NCI-H1092 treated with DMSO at 0.1 percent for 48 hours (cell line): ENCODE data around the gene GMPPA.

Experiments
- DNase-seq: peaks from one replicate; lab custom pipeline; 2025; lab: John Stamatoyannopoulos, UW

Gene GMPPA

DNA sequence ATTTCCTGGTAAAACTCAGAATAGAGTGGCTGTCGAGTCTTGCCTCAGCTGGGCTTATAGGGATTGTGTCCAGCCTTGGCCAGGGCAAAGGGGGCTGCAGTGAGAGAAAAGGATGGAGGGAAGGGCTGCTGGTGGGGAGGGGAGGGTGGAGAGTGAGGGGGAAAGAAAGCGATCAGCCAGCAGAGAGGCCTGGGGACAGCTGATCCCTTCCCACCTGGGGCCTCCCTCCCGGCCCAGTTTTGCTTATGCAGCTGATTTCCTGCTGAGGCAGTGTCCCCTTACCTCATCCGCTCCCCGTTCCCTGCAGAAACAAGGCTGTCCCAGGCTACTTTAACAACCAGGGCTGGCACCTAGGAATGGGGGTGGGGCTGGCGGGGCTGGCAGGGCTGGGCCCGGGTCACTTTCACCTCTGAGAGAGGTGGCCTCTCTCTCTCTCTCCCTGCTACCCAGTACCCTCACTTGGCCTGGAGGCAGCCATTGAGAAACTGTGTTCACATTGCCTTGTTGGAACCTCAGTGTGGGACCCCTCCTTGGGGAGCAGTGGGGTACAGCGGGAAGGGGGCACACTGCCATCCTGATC lies 12.2 kb upstream of the GMPPA start:
- no peak for DNase-seq

DNA sequence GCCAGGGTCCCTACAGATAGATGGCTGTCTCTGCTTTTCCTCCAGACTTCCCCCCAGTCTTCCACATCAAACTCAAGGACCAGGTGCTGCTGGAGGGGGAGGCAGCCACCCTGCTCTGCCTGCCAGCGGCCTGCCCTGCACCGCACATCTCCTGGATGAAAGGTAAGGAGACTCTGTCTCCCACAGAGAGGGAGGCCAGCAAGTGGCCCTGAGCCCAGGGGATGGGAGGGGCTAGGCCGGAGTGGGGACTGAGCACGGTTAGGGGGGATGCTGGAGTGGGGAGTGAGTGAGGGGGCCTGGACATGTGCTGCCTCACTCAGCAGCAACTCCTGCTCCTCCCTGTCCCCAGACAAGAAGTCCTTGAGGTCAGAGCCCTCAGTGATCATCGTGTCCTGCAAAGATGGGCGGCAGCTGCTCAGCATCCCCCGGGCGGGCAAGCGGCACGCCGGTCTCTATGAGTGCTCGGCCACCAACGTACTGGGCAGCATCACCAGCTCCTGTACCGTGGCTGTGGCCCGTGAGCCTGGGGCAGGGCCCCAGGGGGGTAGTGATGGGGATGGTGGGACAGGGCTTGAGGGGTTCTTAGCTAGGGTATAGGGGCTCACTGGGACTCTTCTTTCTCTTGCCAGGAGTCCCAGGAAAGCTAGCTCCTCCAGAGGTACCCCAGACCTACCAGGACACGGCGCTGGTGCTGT lies 10.4 kb upstream of the GMPPA start:
- no peak for DNase-seq

DNA sequence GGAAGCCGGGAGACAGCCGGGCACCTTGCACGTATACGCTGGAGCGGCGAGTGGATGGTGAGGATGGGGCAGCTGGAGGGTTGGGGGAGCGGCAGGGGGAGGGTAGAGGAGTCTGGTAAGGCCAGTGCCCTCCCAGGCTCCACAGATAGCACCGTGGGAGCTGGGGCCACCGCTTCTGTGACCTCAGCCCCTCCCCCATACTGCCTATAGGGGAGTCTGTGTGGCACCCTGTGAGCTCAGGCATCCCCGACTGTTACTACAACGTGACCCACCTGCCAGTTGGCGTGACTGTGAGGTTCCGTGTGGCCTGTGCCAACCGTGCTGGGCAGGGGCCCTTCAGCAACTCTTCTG lies 9.9 kb upstream of the GMPPA start:
- DNase-seq = no peak

- DNase-seq = no peak
Observed at GRCh38 chr2:219489315-219489714, 9.4 kb upstream of the GMPPA start.

GRCh38 chr2:219490186-219490585 lies 8.5 kb upstream of the GMPPA start:
- DNase-seq = no peak

DNA sequence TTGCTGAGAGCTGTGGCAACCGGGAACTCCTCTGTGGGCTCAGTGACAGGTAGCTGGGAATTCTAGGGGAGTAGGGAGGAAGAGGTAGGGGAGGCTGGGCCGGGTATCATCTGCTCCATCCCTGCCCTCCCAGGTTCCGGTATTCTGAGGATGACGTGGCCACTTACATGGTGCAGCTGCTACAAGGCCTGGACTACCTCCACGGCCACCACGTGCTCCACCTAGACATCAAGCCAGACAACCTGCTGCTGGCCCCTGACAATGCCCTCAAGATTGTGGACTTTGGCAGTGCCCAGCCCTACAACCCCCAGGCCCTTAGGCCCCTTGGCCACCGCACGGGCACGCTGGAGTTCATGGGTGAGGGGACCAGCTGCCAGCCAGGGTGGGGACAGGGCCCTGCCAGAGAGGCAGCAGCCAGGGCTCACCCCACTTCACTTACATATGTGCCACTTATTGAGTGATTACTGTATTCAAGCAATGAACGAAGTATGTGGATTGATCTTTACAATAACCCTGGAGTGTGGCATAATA lies 8.0 kb upstream of the GMPPA start:
- DNase-seq = no peak

DNA sequence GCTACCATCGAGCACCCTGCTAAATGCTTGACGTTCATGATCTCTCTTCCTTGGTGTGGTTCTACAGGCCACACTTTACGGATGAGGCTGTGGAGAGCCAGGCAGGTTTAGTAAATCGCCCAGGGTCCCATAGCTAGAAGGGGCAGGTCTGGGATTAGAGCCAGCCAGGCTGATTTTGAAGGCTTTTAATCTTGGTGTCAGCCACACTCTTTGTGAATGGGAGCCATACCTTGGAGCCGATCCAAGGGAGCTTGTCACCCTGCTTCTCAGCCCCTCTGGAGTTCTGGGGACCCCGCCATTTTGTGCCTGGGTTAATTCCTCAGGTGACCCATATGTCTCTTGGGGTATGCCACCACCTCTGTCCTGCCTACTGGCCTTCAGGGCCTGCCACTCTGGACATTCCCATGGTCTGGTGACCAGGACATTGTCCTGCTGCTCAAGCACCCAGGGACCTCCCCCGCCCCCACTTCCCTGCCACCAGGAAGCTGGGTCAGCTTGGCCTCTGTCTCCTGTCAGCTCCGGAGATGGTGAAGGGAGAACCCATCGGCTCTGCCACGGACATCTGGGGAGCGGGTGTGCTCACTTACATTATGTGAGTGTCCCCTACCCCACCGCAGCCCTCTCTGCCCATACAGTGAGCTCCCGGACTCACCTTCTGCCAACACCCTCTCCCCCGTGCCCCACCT lies 7.3 kb upstream of the GMPPA start:
- no peak for DNase-seq

DNA sequence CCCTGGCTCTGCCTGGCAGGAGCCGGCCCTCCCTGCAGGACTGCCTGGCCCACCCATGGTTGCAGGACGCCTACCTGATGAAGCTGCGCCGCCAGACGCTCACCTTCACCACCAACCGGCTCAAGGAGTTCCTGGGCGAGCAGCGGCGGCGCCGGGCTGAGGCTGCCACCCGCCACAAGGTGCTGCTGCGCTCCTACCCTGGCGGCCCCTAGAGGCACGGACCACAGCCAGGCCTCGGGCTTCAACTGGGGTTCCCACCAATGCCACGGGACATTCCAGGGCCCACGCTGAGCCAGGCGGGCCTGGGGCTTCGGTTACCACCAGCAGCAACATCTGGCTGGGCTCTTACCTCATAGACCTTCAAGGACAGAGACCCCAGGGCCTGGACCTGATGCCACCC lies 6.1 kb upstream of the GMPPA start:
- no peak for DNase-seq

DNA sequence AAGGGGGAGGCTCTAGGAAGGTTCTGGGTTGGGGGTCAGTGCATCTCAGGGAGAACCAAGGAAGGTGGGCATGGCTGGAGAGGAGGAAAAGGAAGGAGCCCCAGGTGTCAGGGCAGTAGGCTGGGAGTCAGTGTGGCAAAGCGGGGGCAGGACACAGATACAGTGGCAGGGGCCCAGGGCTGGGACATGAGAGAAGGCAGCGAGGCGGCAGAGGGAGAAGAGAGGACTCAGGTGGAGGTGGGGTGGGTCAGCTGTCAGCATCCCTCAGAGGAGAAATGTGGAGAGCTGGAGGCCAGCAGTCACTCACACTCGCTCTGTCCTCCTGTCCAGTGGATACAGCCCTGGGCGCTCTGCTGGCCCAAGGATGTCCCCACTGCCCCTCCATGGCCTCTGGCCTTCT lies 5.6 kb upstream of the GMPPA start:
- DNase-seq = no peak

- DNase-seq = no peak
Observed at GRCh38 chr2:219494952-219495530, 3.6 kb upstream of the GMPPA start.

DNA sequence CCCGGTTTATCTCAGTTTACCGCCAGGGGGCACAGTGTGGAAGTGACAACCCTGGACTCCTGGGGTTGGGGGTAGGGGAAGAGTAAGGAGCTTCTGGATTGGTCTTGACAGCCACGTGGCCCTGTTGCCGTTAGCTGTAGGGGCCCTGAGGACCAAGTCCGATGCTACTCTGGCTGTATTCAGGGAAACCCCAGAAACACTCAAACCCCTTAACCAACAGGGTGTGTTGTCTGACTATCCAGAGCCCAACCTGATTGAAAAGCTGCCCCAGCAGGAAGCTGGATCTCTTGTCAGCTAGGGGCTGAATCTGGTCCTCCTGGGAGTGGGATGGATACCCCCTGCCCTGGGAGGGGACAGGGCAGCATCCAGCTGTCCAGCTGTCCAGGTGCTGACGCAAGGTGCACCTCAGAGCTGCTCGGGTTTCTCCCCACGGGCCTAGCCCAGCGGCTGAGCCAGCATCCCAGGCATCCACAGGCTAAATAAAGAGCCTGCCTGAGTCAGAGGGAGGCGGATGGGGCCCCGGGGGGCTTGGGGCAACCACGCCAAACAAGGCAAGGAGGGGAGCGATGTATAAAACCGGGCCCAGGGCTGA lies 3.1 kb upstream of the GMPPA start:
- peak; percentile 44 for DNase-seq

- no peak for DNase-seq
Observed at GRCh38 chr2:219496247-219496824, 2.4 kb upstream of the GMPPA start.

- no peak for DNase-seq
Observed at GRCh38 chr2:219496825-219497494, 1.7 kb upstream of the GMPPA start.

DNA sequence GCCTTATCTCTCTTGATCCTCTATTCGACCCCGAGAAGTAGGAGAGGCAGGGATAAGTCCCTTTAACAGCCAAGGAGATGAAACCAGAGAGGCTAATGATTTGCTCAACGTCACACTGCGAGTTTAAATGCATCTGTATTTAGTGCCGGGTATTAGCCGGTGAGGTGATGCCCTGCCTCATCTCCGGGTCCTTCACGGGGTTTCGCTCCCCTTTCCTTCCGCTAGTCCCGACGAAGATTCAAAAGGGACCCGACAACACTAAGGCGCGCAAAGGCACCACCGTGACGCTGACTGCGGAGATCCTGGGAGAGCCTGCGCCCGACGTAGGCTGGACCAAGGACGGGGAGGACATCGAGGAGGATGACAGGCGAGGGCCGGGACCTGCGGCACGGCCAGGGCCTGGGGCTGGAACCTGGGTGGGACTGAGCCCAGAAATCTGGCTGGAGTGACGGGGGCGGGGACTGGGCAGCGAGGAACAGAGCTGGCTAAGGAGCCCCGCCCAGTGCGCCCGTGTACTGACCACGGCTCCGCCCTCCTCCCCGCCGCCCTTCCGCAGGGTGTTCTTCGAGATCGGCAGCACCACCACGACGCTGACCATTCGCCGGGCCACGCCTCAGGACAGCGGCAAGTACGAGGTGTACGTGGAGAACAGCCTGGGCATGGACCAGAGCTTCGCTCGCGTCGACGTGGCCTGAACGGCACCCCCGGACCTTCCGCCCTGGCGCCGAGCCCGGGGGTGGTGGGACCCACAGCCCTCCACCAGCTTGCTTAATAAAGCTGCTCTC lies 1.0 kb upstream of the GMPPA start:
- DNase-seq = no peak

DNA sequence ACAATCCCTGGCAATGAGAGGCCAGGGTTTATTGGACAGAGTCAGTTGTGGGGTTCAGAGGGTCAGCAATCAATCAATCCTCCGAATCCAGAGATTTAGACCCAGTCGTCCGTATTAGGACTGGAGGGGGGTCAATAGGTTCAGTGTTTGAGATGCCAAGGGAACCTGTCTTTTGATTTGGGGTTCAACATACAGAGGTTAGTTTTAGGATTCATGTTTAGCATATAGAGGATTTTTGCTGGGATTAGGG lies 292 bp downstream of the GMPPA start:
- no peak for DNase-seq

DNA sequence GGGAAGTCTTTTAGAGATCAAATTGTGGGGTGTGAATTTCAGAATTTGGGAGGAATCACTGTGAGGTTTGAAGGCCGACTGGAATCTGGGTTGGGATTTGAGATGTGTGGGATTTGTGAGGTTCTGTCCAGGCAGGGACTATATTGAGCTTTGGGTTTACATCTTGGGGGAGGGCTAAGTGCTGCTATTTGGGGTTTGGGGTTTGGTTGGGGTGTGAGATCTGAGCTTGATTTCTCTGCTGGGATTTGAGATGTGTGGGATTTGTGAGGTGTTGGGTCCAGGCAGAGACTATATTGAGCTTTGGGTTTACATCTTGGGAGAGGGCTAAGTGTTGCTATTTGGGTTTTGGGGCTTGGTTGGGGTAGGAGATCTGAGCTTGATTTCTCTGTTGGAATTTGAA lies 864 bp downstream of the GMPPA start:
- DNase-seq = no peak

DNA sequence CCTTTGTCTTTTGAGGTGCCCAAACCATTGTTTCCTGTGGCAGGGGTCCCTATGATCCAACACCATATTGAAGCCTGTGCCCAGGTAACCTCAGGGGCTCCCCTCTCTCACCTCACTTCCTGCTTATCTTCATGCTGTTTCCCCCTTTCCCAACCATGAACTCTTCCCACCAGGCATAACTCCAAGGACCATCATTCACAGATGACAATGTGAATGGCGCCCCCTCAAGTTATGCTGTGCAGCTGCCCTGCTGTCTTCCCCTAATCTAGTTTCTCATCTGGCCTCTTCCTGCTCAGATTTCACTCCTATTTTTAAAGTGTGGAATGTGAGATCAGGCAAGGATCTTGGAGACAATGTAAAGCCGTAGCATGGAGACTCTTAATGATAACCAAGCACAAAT lies 1.4 kb downstream of the GMPPA start:
- no peak for DNase-seq

GRCh38 chr2:219501849-219502248 lies 3.2 kb downstream of the GMPPA start:
- DNase-seq = no peak

GRCh38 chr2:219502618-219503017 lies 3.9 kb downstream of the GMPPA start:
- DNase-seq = no peak

DNA sequence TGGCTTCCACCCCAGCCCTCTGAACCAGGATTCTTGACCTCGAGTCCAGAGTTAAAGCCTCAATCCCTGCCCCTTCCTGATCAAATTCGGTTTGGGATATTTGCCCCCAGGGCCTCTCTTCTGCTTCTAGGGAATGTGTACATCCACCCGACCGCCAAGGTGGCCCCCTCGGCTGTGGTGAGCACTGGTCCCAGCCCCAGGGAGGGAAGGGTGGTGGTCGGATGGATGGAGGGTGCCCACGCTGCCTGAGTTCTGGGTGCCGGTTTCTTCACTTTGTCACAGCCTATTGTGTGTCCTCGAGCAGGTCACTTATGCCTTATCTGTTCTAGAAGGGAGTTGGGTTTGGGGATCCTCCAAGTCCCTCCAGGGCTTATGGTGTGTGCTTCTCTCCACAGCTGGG lies 6.9 kb downstream of the GMPPA start:
- no peak for DNase-seq

DNA sequence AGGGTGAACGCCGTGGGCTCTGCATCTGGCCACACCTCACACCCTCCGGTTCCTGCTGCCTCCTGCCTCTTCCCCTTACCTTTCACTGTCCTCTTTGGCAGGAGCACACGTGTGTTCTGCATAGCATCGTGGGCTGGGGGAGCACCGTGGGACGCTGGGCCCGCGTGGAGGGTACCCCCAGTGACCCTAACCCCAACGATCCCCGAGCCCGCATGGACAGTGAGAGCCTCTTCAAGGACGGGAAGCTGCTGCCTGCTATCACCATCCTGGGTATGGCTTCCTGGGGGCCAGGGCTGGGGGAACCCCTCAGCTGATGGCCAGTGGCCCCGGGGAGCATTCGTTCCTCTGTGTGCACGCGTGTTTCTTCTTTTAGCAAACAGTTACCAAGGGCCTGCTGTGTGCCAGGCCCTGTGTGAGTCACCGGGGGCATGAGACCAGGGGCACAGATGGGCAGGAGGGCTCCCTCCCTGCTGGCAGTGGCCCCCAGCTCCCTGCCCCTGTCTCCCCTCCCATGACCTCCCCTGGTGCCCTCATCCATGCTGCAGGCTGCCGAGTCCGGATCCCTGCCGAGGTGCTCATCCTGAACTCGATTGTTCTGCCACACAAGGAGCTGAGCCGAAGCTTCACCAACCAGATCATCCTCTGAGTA lies 7.6 kb downstream of the GMPPA start:
- DNase-seq = no peak
